GM12891 (cell line): ENCODE results near the gene LYPD5.

Experiments
- POLR2A ChIP-seq: IDR thresholded peaks from 2 replicates; pipeline ENCODE4 v1.6.1; 2011; ENCODE audit warnings: low read depth, low read length, control low read depth
- TAF1 ChIP-seq: IDR thresholded peaks from 2 replicates; pipeline ENCODE4 v1.6.1; 2011; ENCODE audit warnings: low read depth, low read length, control low read depth

DNA sequence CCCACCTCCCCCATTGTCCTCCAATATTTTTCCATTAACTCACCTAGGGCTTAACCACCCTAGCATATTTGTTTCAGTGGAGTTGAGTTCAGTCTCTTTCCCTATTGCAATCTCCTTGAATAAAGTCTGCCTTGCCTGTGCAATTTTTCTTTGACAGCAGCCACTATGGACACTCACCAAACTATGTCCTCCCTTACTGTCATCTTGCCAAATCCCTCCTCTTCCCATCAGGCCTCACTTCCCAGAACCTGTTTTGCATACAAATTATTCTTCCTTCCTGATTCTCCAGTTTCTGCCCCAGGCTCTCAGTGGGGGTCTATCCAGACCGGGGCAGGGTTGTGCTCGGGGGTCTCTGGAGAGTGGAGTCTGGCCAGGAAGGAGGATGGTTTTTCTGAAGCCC is 2.2 kb upstream of the LYPD5 start:
- no peak for TF ChIP-seq POLR2A
- no peak for TF ChIP-seq TAF1
